BLaER1 treated with 17β-estradiol and CSF1 and Interleukin-3, amounts not matched to agents 10 nM and 100 nM (cell line): ENCODE data around the gene KRTAP10-7.
A peak's percentile ranks its signal among the peaks of the same experiment; 100 is the strongest.

Experiments used
- H3K27ac ChIP-seq, 11 experiments: shearing (Covaris generic); formaldehyde crosslinking; 2 replicates each; pipeline ENCODE4 v1.8.1; 2022
- H3K27me3 ChIP-seq, 11 experiments: shearing (Covaris generic); formaldehyde crosslinking; 2 replicates each; pipeline ENCODE4 v1.8.1; 2022
- H3K36me3 ChIP-seq, 11 experiments: shearing (Covaris generic); formaldehyde crosslinking; 2 replicates each; pipeline ENCODE4 v1.8.1; 2022
- H3K4me1 ChIP-seq, 10 experiments: shearing (Covaris generic); formaldehyde crosslinking; 2 replicates each; pipeline ENCODE4 v1.8.1; 2022
- H3K4me2 ChIP-seq, 11 experiments: shearing (Covaris generic); formaldehyde crosslinking; 2 replicates each; pipeline ENCODE4 v1.8.1; 2022
- H3K4me3 ChIP-seq, 10 experiments: shearing (Covaris generic); formaldehyde crosslinking; 2 replicates each; pipeline ENCODE4 v1.8.1; 2022
- H3K9ac ChIP-seq, 11 experiments: shearing (Covaris generic); formaldehyde crosslinking; 2 replicates each; pipeline ENCODE4 v1.8.1; 2022
- H3K9me3 ChIP-seq, 11 experiments: shearing (Covaris generic); formaldehyde crosslinking; replicated peaks in 1 of 11; 2 replicates each; pipeline ENCODE4 v1.8.1; 2022
- H4K20me1 ChIP-seq, 11 experiments: shearing (Covaris generic); formaldehyde crosslinking; 2 replicates each; pipeline ENCODE4 v1.8.1; 2022
- Cebpa-rat ChIP-seq, 11 experiments: shearing (Covaris generic); IDR thresholded peaks; 2 replicates each; pipeline ENCODE4 v1.8.1; 2022

KRTAP10-7 gene

GRCh38 chr21:44612029-44612486, 11.7 kb downstream of the KRTAP10-7 start, which contains the start of gene KRTAP10-8:
KRTAP10-8 (plus strand) TSS chr21:44612079; CDS start chr21:44612101, 22 bp downstream.
- no peak within 1 kb of the TSS for H3K27ac ChIP-seq
- H3K4me3 ChIP-seq = no peak within 1 kb of the TSS
- H3K36me3 ChIP-seq = peaks cover 0 to 7% (median 0%) of the 10 kb centered on the region in 11 experiments; a peak in 4 of 22 replicates
- no peaks in the 10 kb centered on the region for H4K20me1 ChIP-seq
- peaks cover 36 to 45% (median 37%) of the 10 kb centered on the region in 11 experiments for H3K9me3 ChIP-seq
- H3K27me3 ChIP-seq = peaks cover 0 to 5% (median 0%) of the 10 kb centered on the region in 11 experiments; a peak in 3 of 22 replicates
- no peak within 1 kb of the TSS; a peak in 1 of 22 replicates for H3K4me2 ChIP-seq
- no peak within 1 kb of the TSS for H3K9ac ChIP-seq
- H3K4me1 ChIP-seq = peaks cover 4 to 33% (median 26%) of the 10 kb centered on the region in 10 experiments
- no peak for TF ChIP-seq Cebpa-rat (IDR thresholded peaks at IDR 0.05)

GRCh38 chr21:44612669-44613229, 12.4 kb downstream of the KRTAP10-7 start:
- Histone ChIP-seq H3K27me3 (peaks cover 0 to 5% (median 0%) of the 10 kb centered on the region in 11 experiments; a peak in 3 of 22 replicates), H4K20me1 (no peaks in the 10 kb centered on the region)

GRCh38 chr21:44613386-44614155, 13.2 kb downstream of the KRTAP10-7 start:
- Histone ChIP-seq H3K27me3 (peaks cover 0 to 5% (median 0%) of the 10 kb centered on the region in 11 experiments; a peak in 3 of 22 replicates), H3K27ac (no peak overlapping the region), H3K4me2 (no peak overlapping the region), H3K4me3 (no peak overlapping the region), H3K9me3 (peaks cover 35 to 41% (median 37%) of the 10 kb centered on the region in 11 experiments), H3K36me3 (peaks cover 0 to 7% (median 0%) of the 10 kb centered on the region in 11 experiments; a peak in 4 of 22 replicates), H4K20me1 (no peaks in the 10 kb centered on the region), H3K4me1 (peaks cover 20 to 46% (median 38%) of the 10 kb centered on the region in 10 experiments), H3K9ac (no peak overlapping the region)
- no peak for TF ChIP-seq Cebpa-rat (IDR thresholded peaks at IDR 0.05)

More at GRCh38 chr21:44612669-44613229, 12.4 kb downstream of the KRTAP10-7 start:
- Histone ChIP-seq H3K9me3 (peaks cover 36 to 44% (median 37%) of the 10 kb centered on the region in 11 experiments), H3K4me3 (no peak overlapping the region), H3K4me1 (peaks cover 11 to 38% (median 30%) of the 10 kb centered on the region in 10 experiments), H3K36me3 (peaks cover 0 to 7% (median 0%) of the 10 kb centered on the region in 11 experiments; a peak in 4 of 22 replicates), H3K27ac (no peak overlapping the region), H3K9ac (no peak overlapping the region), H3K4me2 (no peak overlapping the region; a peak in 1 of 22 replicates)
- TF ChIP-seq Cebpa-rat (IDR thresholded peaks at IDR 0.05) = no peak

GRCh38 chr21:44614161-44614631, 13.8 kb downstream of the KRTAP10-7 start:
- Histone ChIP-seq H3K4me3 (no peak overlapping the region), H4K20me1 (no peaks in the 10 kb centered on the region), H3K9ac (no peak overlapping the region), H3K36me3 (peaks cover 0 to 7% (median 0%) of the 10 kb centered on the region in 11 experiments; a peak in 4 of 22 replicates), H3K27ac (no peak overlapping the region), H3K4me1 (peaks cover 26 to 53% (median 45%) of the 10 kb centered on the region in 10 experiments), H3K27me3 (peaks cover 0 to 5% (median 0%) of the 10 kb centered on the region in 11 experiments; a peak in 3 of 22 replicates), H3K4me2 (peak overlapping the region in 5 of 11 experiments; percentile 65 to 77 (median 71); a peak in 10 of 22 replicates), H3K9me3 (peaks cover 29 to 35% (median 31%) of the 10 kb centered on the region in 11 experiments)
- TF ChIP-seq Cebpa-rat (IDR thresholded peaks at IDR 0.05) = no peak

- Histone ChIP-seq H3K4me2 (peak overlapping the region in 8 of 11 experiments; percentile 50 to 77 (median 66); a peak in 13 of 22 replicates), H3K27me3 (peaks cover 0 to 5% (median 0%) of the 10 kb centered on the region in 11 experiments; a peak in 3 of 22 replicates), H3K36me3 (peaks cover 0 to 6% (median 0%) of the 10 kb centered on the region in 11 experiments; a peak in 4 of 22 replicates), H3K9ac (no peak overlapping the region), H4K20me1 (no peaks in the 10 kb centered on the region), H3K4me1 (peaks cover 30 to 54% (median 46%) of the 10 kb centered on the region in 10 experiments), H3K27ac (no peak overlapping the region), H3K9me3 (peaks cover 25 to 32% (median 28%) of the 10 kb centered on the region in 11 experiments), H3K4me3 (no peak overlapping the region)
- TF ChIP-seq Cebpa-rat (IDR thresholded peaks at IDR 0.05) = no peak
These were observed 14.6 kb downstream of the KRTAP10-7 start for GRCh38 chr21:44614961-44615391.

GRCh38 chr21:44615466-44615865, 15.1 kb downstream of the KRTAP10-7 start:
- no peak overlapping the region for H3K27ac ChIP-seq
- peak overlapping the region in 9 of 11 experiments; percentile 44 to 77 (median 65); a peak in 18 of 22 replicates for H3K4me2 ChIP-seq
- H4K20me1 ChIP-seq = no peaks in the 10 kb centered on the region
- H3K36me3 ChIP-seq = peaks cover 0 to under 1% (median 0%) of the 10 kb centered on the region in 11 experiments; a peak in 2 of 22 replicates
- H3K4me3 ChIP-seq = no peak overlapping the region
- peaks cover 0 to 5% (median 0%) of the 10 kb centered on the region in 11 experiments; a peak in 3 of 22 replicates for H3K27me3 ChIP-seq
- H3K9me3 ChIP-seq = peaks cover 25 to 30% (median 27%) of the 10 kb centered on the region in 11 experiments
- no peak for TF ChIP-seq Cebpa-rat (IDR thresholded peaks at IDR 0.05)
- peaks cover 30 to 54% (median 46%) of the 10 kb centered on the region in 10 experiments for H3K4me1 ChIP-seq
- no peak overlapping the region for H3K9ac ChIP-seq

- Histone ChIP-seq H3K36me3 (no peaks in the 10 kb centered on the region), H3K4me3 (no peak overlapping the region), H4K20me1 (no peaks in the 10 kb centered on the region), H3K9ac (peak overlapping the region in 3 of 11 experiments; percentile 14 to 37 (median 27); a peak in 3 of 22 replicates), H3K27me3 (peaks cover 0 to 5% (median 0%) of the 10 kb centered on the region in 11 experiments; a peak in 3 of 22 replicates), H3K27ac (no peak overlapping the region; a peak in 1 of 22 replicates), H3K4me2 (peak overlapping the region in 9 of 11 experiments; percentile 44 to 77 (median 65); a peak in 18 of 22 replicates), H3K9me3 (peaks cover 19 to 27% (median 21%) of the 10 kb centered on the region in 11 experiments), H3K4me1 (peaks cover 30 to 54% (median 46%) of the 10 kb centered on the region in 10 experiments)
- no peak for TF ChIP-seq Cebpa-rat (IDR thresholded peaks at IDR 0.05)
These were observed 15.7 kb downstream of the KRTAP10-7 start for GRCh38 chr21:44615911-44616590.

GRCh38 chr21:44616591-44616926, 16.2 kb downstream of the KRTAP10-7 start:
- Histone ChIP-seq H3K36me3 (no peaks in the 10 kb centered on the region), H3K27me3 (peaks cover 0 to 5% (median 0%) of the 10 kb centered on the region in 11 experiments; a peak in 3 of 22 replicates), H3K9ac (peak overlapping the region in 1 of 11 experiments; percentile 27; a peak in 2 of 22 replicates), H3K27ac (no peak overlapping the region; a peak in 1 of 22 replicates), H3K4me1 (peaks cover 30 to 54% (median 46%) of the 10 kb centered on the region in 10 experiments), H3K9me3 (peaks cover 14 to 27% (median 16%) of the 10 kb centered on the region in 11 experiments), H4K20me1 (no peaks in the 10 kb centered on the region), H3K4me2 (peak overlapping the region in 9 of 11 experiments; percentile 44 to 77 (median 65); a peak in 17 of 22 replicates), H3K4me3 (no peak overlapping the region)
- no peak for TF ChIP-seq Cebpa-rat (IDR thresholded peaks at IDR 0.05)
